ENCODE measurements around the gene PHLPP1. TPM values are rescaled to one million over a fixed set of nuclear protein-coding genes. Genes with fewer than 3 reads are reported as not detected.

Gene PHLPP1
- total RNA-seq, 2 experiments from 2014 or later: 9.0 to 12.4 TPM

GRCh38 chr18:62978251-62979049 lies 263.1 kb downstream of the PHLPP1 start:
- ChIA-PET CTCF (ENCODE audit: unreplicated experiment) (no interaction called here), POLR2A (interaction anchor here (0.5 kb wide), 1 partner anchor 131 kb away, joined by 3 read pairs; no protein-coding TSS in a partner anchor)
- Histone ChIP-seq H3K4me3 (ENCODE audit: low read depth, low read length, poor library complexity, severe bottlenecking) (no peak overlapping the region), H3K79me2 (ENCODE audit: insufficient read depth, low read depth, low read length) (no peaks in the 10 kb centered on the region), H3K4me2 (ENCODE audit: low read length) (no peak overlapping the region), H3K27ac (ENCODE audit: low read depth, low read length, poor library complexity, severe bottlenecking) (no peak overlapping the region), H2AFZ (ENCODE audit: low read length) (no peak overlapping the region), H3K36me3 (ENCODE audit: insufficient read depth, low read length) (no peaks in the 10 kb centered on the region), H4K20me1 (ENCODE audit: insufficient read depth, low read length) (no peaks in the 10 kb centered on the region), H3K9me3 (ENCODE audit: low read length) (no peaks in the 10 kb centered on the region), H3K4me1 (ENCODE audit: insufficient read depth, low read length, poor library complexity, severe bottlenecking) (no peaks in the 10 kb centered on the region), H3K9me2 (ENCODE audit: insufficient read depth, low read length) (no peaks in the 10 kb centered on the region)
- TF ChIP-seq CTCF (conservative IDR thresholded peaks at IDR 0.05; ENCODE audit: low read length) (no peak), EZH2phosphoT487 (IDR thresholded peaks at IDR 0.05; ENCODE audit: borderline replicate concordance, low read depth, low read length) (no peak)
- no TSS peak for BruUV-seq (replicated peaks)
- intact Hi-C loops (cut with micrococcal nuclease; ENCODE audit: unreplicated experiment): no loop called here
- DNase-seq (ENCODE audit: low spot score): no peak

- Histone ChIP-seq H3K79me2 (ENCODE audit: insufficient read depth, low read depth, low read length) (no peaks in the 10 kb centered on the region), H3K9me3 (ENCODE audit: low read length) (no peaks in the 10 kb centered on the region), H2AFZ (ENCODE audit: low read length) (no peak overlapping the region), H3K36me3 (ENCODE audit: insufficient read depth, low read length) (no peaks in the 10 kb centered on the region), H3K9me2 (ENCODE audit: insufficient read depth, low read length) (no peaks in the 10 kb centered on the region), H3K4me1 (ENCODE audit: insufficient read depth, low read length, poor library complexity, severe bottlenecking) (no peaks in the 10 kb centered on the region), H3K4me3 (ENCODE audit: low read depth, low read length, poor library complexity, severe bottlenecking) (no peak overlapping the region), H3K27ac (ENCODE audit: low read depth, low read length, poor library complexity, severe bottlenecking) (no peak overlapping the region), H4K20me1 (ENCODE audit: insufficient read depth, low read length) (no peaks in the 10 kb centered on the region), H3K4me2 (ENCODE audit: low read length) (no peak overlapping the region)
- BruUV-seq (replicated peaks): no TSS peak
- ChIA-PET POLR2A (no interaction called here), CTCF (ENCODE audit: unreplicated experiment) (no interaction called here)
- TF ChIP-seq EZH2phosphoT487 (IDR thresholded peaks at IDR 0.05; ENCODE audit: borderline replicate concordance, low read depth, low read length) (no peak), CTCF (conservative IDR thresholded peaks at IDR 0.05; ENCODE audit: low read length) (no peak)
- no peak for DNase-seq (ENCODE audit: low spot score)
- intact Hi-C loops (cut with micrococcal nuclease; ENCODE audit: unreplicated experiment): no loop called here
Observed at GRCh38 chr18:62979176-62979575, 263.8 kb downstream of the PHLPP1 start.

- Histone ChIP-seq H3K4me3 (ENCODE audit: low read depth, low read length, poor library complexity, severe bottlenecking) (no peak overlapping the region), H3K4me1 (ENCODE audit: insufficient read depth, low read length, poor library complexity, severe bottlenecking) (no peaks in the 10 kb centered on the region), H3K4me2 (ENCODE audit: low read length) (no peak overlapping the region), H3K79me2 (ENCODE audit: insufficient read depth, low read depth, low read length) (no peaks in the 10 kb centered on the region), H3K27ac (ENCODE audit: low read depth, low read length, poor library complexity, severe bottlenecking) (no peak overlapping the region), H2AFZ (ENCODE audit: low read length) (no peak overlapping the region), H4K20me1 (ENCODE audit: insufficient read depth, low read length) (no peaks in the 10 kb centered on the region), H3K36me3 (ENCODE audit: insufficient read depth, low read length) (no peaks in the 10 kb centered on the region), H3K9me3 (ENCODE audit: low read length) (no peaks in the 10 kb centered on the region), H3K9me2 (ENCODE audit: insufficient read depth, low read length) (no peaks in the 10 kb centered on the region)
- ChIA-PET POLR2A (interaction anchor here (0.7 kb wide), 1 partner anchor 179 kb away, joined by 3 read pairs; no protein-coding TSS in a partner anchor), CTCF (ENCODE audit: unreplicated experiment) (no interaction called here)
- BruUV-seq (replicated peaks): no TSS peak
- intact Hi-C loops (cut with micrococcal nuclease; ENCODE audit: unreplicated experiment): loop anchor here (5.0 kb wide), 1 partner anchor 343 kb away; no protein-coding TSS in a partner anchor
- no peak for DNase-seq (ENCODE audit: low spot score)
- TF ChIP-seq CTCF (conservative IDR thresholded peaks at IDR 0.05; ENCODE audit: low read length) (no peak), EZH2phosphoT487 (IDR thresholded peaks at IDR 0.05; ENCODE audit: borderline replicate concordance, low read depth, low read length) (no peak)
Observed at GRCh38 chr18:62979900-62980299, 264.6 kb downstream of the PHLPP1 start.

All from OCI-LY7 (cell line).